Glutamatergic neuron (in vitro differentiated cells): Measurements from ENCODE around the gene USP7. TPM values are rescaled to one million over a fixed set of nuclear protein-coding genes. Genes with fewer than 3 reads are reported as not detected.
A peak's percentile ranks its signal among the peaks of the same experiment; 100 is the strongest.

ENCODE experiments used
- DNase-seq: peaks from one replicate; pipeline ENCODE4 v3.0.0; 2022
- H3K27ac Mint-ChIP-seq: one replicate; pipeline ENCODE4 v1.8.0; 2020; ENCODE audit warnings: mild to moderate bottlenecking, mixed read lengths, inconsistent platforms; ENCODE audit not compliant: unreplicated experiment
- H3K27me3 Mint-ChIP-seq: one replicate; pipeline ENCODE4 v1.8.0; 2020; ENCODE audit warnings: mild to moderate bottlenecking, moderate library complexity, mixed read lengths, inconsistent platforms; ENCODE audit not compliant: unreplicated experiment
- H3K36me3 Mint-ChIP-seq: one replicate; pipeline ENCODE4 v1.8.0; 2020; ENCODE audit warnings: mild to moderate bottlenecking, mixed read lengths, inconsistent platforms; ENCODE audit not compliant: unreplicated experiment
- H3K4me1 Mint-ChIP-seq: one replicate; pipeline ENCODE4 v1.8.0; 2020; ENCODE audit warnings: mild to moderate bottlenecking, low read depth, mixed read lengths, inconsistent platforms; ENCODE audit not compliant: unreplicated experiment
- H3K4me3 Mint-ChIP-seq: one replicate; pipeline ENCODE4 v1.8.0; 2020; ENCODE audit warnings: mild to moderate bottlenecking, mixed read lengths, inconsistent platforms; ENCODE audit not compliant: unreplicated experiment
- H3K9me3 Mint-ChIP-seq: one replicate; pipeline ENCODE4 v1.8.0; 2020; ENCODE audit warnings: mild to moderate bottlenecking, moderate library complexity, mixed read lengths, inconsistent platforms; ENCODE audit not compliant: unreplicated experiment
- total RNA-seq: library from RNA; stranded (reverse); fragmentation: NEBNext Ultra II Directional; extraction: Animal tissue kit (Norgen Biotek cat#: 25700); gene quantifications from one replicate; pipeline ENCODE4 v1.2.1, GENCODE V29; 2021; ENCODE audit not compliant: unreplicated experiment
- TF ChIP-seq, protein P1 (sequence below): fragments of 200-600 bp; sonication (generic); IDR thresholded peaks from one replicate; pipeline ENCODE4 v1.5.0; 2021; ENCODE audit not compliant: partially characterized antibody, unreplicated experiment

Gene USP7
- total RNA-seq, 1 donor from 2014 or later, result 167 TPM

DNA sequence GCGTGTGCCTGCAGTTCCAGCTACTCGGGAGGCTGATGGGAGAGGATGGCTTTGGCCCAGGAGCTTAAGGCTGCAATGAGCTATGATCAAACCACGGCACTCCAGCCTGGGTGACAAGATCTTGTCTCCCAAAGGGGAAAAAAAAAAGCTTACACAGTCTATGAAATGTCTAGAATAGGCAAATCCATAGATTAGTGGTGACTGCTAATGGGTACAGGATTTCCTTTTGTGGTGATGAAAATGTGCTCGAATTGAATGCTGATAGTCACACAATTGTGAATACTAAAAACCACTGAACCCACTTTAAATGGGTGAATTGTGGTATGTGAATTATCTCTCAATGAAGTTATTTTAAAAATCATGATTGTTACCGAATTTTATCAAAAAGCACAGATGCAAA, 14.9 kb downstream of the USP7 start:
- H3K27ac Mint-ChIP-seq, result peak overlapping the region; percentile 97
- H3K4me3 Mint-ChIP-seq, result peak overlapping the region; percentile 59
- peaks cover 17% of the 10 kb centered on the region for H3K9me3 Mint-ChIP-seq
- H3K36me3 Mint-ChIP-seq, result no peaks in the 10 kb centered on the region
- H3K27me3 Mint-ChIP-seq, result peaks cover 11% of the 10 kb centered on the region
- TF ChIP-seq, protein P1, sequence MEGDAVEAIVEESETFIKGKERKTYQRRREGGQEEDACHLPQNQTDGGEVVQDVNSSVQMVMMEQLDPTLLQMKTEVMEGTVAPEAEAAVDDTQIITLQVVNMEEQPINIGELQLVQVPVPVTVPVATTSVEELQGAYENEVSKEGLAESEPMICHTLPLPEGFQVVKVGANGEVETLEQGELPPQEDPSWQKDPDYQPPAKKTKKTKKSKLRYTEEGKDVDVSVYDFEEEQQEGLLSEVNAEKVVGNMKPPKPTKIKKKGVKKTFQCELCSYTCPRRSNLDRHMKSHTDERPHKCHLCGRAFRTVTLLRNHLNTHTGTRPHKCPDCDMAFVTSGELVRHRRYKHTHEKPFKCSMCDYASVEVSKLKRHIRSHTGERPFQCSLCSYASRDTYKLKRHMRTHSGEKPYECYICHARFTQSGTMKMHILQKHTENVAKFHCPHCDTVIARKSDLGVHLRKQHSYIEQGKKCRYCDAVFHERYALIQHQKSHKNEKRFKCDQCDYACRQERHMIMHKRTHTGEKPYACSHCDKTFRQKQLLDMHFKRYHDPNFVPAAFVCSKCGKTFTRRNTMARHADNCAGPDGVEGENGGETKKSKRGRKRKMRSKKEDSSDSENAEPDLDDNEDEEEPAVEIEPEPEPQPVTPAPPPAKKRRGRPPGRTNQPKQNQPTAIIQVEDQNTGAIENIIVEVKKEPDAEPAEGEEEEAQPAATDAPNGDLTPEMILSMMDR, result no peak
- no peak for DNase-seq
- H3K4me1 Mint-ChIP-seq, result peaks cover 65% of the 10 kb centered on the region

DNA sequence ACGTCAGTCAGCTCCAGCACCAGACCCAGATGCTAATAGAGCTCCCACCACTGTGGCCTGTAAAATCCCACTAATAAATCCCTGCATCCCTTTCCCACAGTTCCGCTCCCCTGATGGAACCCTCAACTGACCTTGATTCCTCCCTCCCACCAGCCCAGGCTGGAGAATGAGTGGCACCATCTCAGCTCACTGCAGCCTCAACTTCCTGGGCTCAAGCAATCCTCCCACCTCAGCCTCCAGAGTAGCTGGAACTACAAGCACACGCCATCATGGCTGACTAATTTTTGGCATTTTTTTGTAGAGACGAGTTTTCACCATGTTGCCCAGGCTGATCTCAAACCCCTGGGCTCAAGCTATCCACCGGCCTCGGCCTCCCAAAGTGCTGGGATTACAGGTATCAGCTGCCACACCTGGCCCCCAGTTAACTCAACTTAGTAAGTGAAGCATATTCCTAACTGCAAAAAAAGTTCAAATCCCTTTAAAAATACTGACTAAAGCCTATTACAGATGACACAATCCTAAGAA, 15.6 kb downstream of the USP7 start:
- H3K27me3 Mint-ChIP-seq, result peaks cover 11% of the 10 kb centered on the region
- H3K4me3 Mint-ChIP-seq, result peak overlapping the region; percentile 74
- H3K27ac Mint-ChIP-seq, result peak overlapping the region; percentile 97
- no peak for DNase-seq
- peaks cover 15% of the 10 kb centered on the region for H3K9me3 Mint-ChIP-seq
- TF ChIP-seq, protein P1, result no peak
- peaks cover 70% of the 10 kb centered on the region for H3K4me1 Mint-ChIP-seq
- H3K36me3 Mint-ChIP-seq, result no peaks in the 10 kb centered on the region

DNA sequence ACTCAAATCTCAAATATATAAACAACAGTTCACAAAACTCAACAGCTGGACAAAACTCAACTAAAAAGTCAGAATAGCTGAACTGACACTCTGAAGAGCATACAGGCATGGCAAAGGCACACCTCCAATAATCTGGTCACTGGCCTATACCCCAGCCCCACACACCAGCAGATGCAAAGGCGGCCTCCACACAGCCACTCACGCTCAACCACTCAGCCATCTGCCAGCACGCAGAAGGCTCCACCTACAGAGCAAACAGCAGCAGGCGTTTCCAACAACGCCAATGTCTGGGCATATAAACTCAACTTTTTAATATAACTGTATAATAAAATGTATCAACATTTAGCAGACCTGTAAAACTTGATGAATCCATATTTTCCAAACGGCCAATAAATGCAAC, 17.2 kb downstream of the USP7 start:
- TF ChIP-seq, protein P1, result no peak
- Mint-ChIP-seq H3K27ac (peak overlapping the region; percentile 97), H3K4me1 (peaks cover 77% of the 10 kb centered on the region), H3K4me3 (peak overlapping the region; percentile 50), H3K27me3 (peaks cover 11% of the 10 kb centered on the region), H3K36me3 (no peaks in the 10 kb centered on the region), H3K9me3 (peaks cover 16% of the 10 kb centered on the region)
- peak; percentile 78 for DNase-seq

DNA sequence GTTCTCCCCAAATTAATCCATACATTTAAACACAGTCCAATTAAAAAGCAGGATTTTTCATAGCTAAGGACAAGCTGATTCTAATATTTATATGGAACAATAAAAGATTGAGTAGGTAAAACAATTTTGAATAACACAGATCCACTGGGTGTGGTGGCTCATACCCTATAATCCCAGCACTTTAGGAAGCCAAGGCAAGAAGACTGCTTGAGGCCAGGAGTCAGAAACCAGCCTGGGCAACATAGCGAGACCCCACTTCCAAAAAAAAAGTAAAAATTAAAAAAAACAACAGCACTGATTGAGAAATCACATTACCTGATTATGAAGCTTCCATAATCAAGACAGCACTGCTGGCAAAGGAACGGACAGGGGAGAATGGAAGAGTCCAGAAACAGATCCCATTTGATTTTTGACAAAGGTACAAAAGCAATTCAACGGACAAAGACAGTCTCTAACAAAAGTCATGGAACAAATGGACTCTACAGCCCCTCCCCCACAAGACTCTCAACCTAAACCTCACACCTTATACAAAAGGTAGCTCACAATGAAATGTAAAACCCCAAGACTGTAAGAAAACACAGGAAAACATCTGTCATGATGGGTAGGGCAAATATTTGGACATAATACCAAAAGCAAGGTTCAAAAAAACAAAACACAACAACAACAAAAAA, 17.9 kb downstream of the USP7 start:
- Mint-ChIP-seq H3K27me3 (peaks cover 11% of the 10 kb centered on the region), H3K27ac (peak overlapping the region; percentile 97), H3K9me3 (peaks cover 16% of the 10 kb centered on the region), H3K4me3 (peak overlapping the region; percentile 50), H3K36me3 (no peaks in the 10 kb centered on the region), H3K4me1 (peaks cover 76% of the 10 kb centered on the region)
- TF ChIP-seq, protein P1, result no peak
- no peak for DNase-seq

DNA sequence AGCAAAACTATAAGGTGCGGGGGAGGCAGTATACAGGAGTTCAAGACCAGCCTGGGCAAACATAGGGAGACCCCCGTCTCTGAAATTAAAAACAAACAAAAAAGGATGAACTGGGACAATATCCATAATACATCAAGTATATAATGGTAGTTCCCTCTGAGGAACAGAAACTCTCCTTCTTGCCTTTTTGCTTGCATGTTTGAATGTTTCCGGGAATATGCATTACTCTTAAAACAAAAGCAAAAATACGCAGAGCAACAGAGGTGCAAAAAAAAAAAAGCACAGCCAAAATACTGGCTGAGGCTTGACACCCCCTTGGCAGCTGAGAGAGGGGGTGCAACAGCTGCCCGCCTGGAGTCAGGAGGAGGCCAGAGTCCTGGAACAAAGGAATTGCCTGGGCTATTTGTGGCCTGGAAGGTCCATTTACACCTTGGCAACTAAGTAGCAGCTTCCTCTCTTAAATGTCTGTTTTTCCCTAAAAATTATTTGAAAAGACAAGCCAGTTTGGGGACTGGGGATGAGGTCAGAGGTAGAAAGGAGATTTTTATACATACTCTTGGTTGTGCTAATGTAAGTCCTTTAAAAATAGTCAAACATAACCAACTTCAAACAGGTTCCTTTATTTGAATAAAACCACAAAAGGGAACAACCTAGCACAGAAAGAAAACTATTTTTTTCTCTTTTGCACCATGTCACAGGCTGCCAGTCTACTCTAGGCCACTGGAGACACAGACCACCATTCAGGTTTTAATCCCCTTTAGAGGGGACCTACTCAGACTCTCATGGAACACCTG, 19.5 kb downstream of the USP7 start:
- H3K36me3 Mint-ChIP-seq, result no peaks in the 10 kb centered on the region
- peaks cover 16% of the 10 kb centered on the region for H3K9me3 Mint-ChIP-seq
- no peak for DNase-seq
- TF ChIP-seq, protein P1, result no peak
- H3K27me3 Mint-ChIP-seq, result peaks cover 7% of the 10 kb centered on the region
- peak overlapping the region; percentile 63 for H3K4me3 Mint-ChIP-seq
- H3K27ac Mint-ChIP-seq, result peak overlapping the region; percentile 91
- H3K4me1 Mint-ChIP-seq, result peaks cover 69% of the 10 kb centered on the region
